K562 (cell line): ENCODE results near the gene ZNF439. TPM values are rescaled to one million over a fixed set of nuclear protein-coding genes. Genes with fewer than 3 reads are reported as not detected.

Experiments used
- ASH1L ChIP-seq: fragments of 450-650 bp; IDR thresholded peaks from 2 replicates; pipeline ENCODE4 v1.6.1; 2018; ENCODE audit warnings: borderline replicate concordance, mild to moderate bottlenecking, low read depth; ENCODE audit not compliant: partially characterized antibody
- CBX3 ChIP-seq, 2 experiments: IDR thresholded peaks; 1 replicate in 1 of 2; 2 replicates in 1 of 2; pipeline ENCODE4 v1.6.1; 2012; ENCODE audit warnings: inconsistent platforms in 2 of 2, low read length in 2 of 2, borderline replicate concordance in 1 of 2, control low read depth in 1 of 2
- CBX5 ChIP-seq: IDR thresholded peaks from 2 replicates; pipeline ENCODE4 v1.6.1; 2014; ENCODE audit warnings: low read depth, borderline replicate concordance
- GABPB1 ChIP-seq: sonication (generic); formaldehyde crosslinking; IDR thresholded peaks from 2 replicates; pipeline ENCODE4 v1.8.0; 2022; ENCODE audit warnings: mild to moderate bottlenecking, missing genetic modification reagents
- HDAC6 ChIP-seq: IDR thresholded peaks from 2 replicates; pipeline ENCODE4 v1.6.1; 2012; ENCODE audit warnings: low read depth, mild to moderate bottlenecking, control low read depth, inconsistent platforms, low read length, moderate library complexity
- KAT8 ChIP-seq: fragments of 450-650 bp; IDR thresholded peaks from 2 replicates; pipeline ENCODE4 v1.6.1; 2016; ENCODE audit warnings: low read depth, mild to moderate bottlenecking
- MAX ChIP-seq: sonication (generic); formaldehyde crosslinking; IDR thresholded peaks from 2 replicates; pipeline ENCODE4 v1.9.0; 2022; ENCODE audit warnings: mild to moderate bottlenecking, missing genetic modification reagents
- POLR3A ChIP-seq: IDR thresholded peaks from 2 replicates; pipeline ENCODE4 v1.6.1; 2011; ENCODE audit warnings: borderline replicate concordance, mild to moderate bottlenecking, moderate library complexity; ENCODE audit not compliant: insufficient read length, insufficient read depth; ENCODE audit errors: extremely low read depth
- PYGO2 ChIP-seq: fragments of 450-650 bp; IDR thresholded peaks from 2 replicates; pipeline ENCODE4 v1.6.1; 2016; ENCODE audit warnings: mild to moderate bottlenecking, missing genetic modification characterization, moderate library complexity, missing compliant biosample characterization
- REST ChIP-seq, 2 experiments: fragments of 450-650 bp; formaldehyde crosslinking in 1 of 2; IDR thresholded peaks; 2 replicates each; pipeline versions ENCODE4 v1.4.0 to v1.6.1; 2014 to 2020; ENCODE audit warnings: mild to moderate bottlenecking in 2 of 2, borderline replicate concordance in 1 of 2, low read depth in 1 of 2
- TAF9B ChIP-seq: fragments of 450-650 bp; IDR thresholded peaks from 2 replicates; pipeline ENCODE4 v1.6.1; 2018; ENCODE audit warnings: mild to moderate bottlenecking; ENCODE audit not compliant: partially characterized antibody
- ZNF133 ChIP-seq: fragments of 250-450 bp; sonication (Bioruptor Pico); IDR thresholded peaks from 2 replicates; pipeline ENCODE4 v1.4.0; 2020; ENCODE audit warnings: mild to moderate bottlenecking
- ZNF24 ChIP-seq: fragments of 450-650 bp; IDR thresholded peaks from 2 replicates; pipeline ENCODE4 v1.6.1; 2016
- polyA plus RNA-seq, 8 experiments: library from polyadenylated mRNA; depleted of rRNA in 4 of 8; stranded (reverse) in 5 of 8; unstranded in 3 of 8; fragments of >200 nt; fragmentation: Nextera tagmentation in 2 of 8; fragmentation: Illumina TruSeq in 1 of 8; extraction: Ambion mirVana in 2 of 8; extraction: Trizol in 1 of 8; gene quantifications; 2 replicates each; pipeline versions ENCODE4 v1.2.1 to v1.2.3, GENCODE V29; 2011 to 2014; ENCODE audit warnings: inconsistent platforms in 1 of 8, missing spikeins in 1 of 8
- total RNA-seq, 7 experiments: library from RNA; depleted of rRNA in 6 of 7; stranded (reverse); fragments of >200 nt in 6 of 7; fragmentation: Illumina TruSeq in 2 of 7; extraction: Trizol in 2 of 7; gene quantifications; 2 replicates each; pipeline versions ENCODE4 v1.2.1 to v1.2.3, GENCODE V29; 2011 to 2021; ENCODE audit warnings: low replicate concordance in 1 of 7
- TF ChIP-seq, protein P1 (sequence below), 3 experiments: IDR thresholded peaks in 2 of 3; conservative IDR thresholded peaks in 1 of 3; 2 replicates each; pipeline ENCODE4 v1.5.1; 2011 to 2012; ENCODE audit warnings: low read length in 3 of 3, mild to moderate bottlenecking in 3 of 3, control low read depth in 2 of 3, improper control_type of control experiment in 1 of 3, inconsistent platforms in 1 of 3, low read depth in 1 of 3, mixed read lengths in 1 of 3, moderate library complexity in 1 of 3; ENCODE audit not compliant: insufficient read depth in 2 of 3
- TF ChIP-seq, protein P2 (sequence below): sonication (generic); formaldehyde crosslinking; IDR thresholded peaks from 2 replicates; pipeline ENCODE4 v1.8.0; 2022; ENCODE audit warnings: mild to moderate bottlenecking, missing genetic modification reagents

ZNF439 gene
- total and polyA plus RNA-seq, 9 of the 15 experiments (the other 6 are each of a cell fraction or from before 2014, with no cell fraction given), result 0.04 to 0.18 (median 0.10) TPM; not detected in 3

DNA sequence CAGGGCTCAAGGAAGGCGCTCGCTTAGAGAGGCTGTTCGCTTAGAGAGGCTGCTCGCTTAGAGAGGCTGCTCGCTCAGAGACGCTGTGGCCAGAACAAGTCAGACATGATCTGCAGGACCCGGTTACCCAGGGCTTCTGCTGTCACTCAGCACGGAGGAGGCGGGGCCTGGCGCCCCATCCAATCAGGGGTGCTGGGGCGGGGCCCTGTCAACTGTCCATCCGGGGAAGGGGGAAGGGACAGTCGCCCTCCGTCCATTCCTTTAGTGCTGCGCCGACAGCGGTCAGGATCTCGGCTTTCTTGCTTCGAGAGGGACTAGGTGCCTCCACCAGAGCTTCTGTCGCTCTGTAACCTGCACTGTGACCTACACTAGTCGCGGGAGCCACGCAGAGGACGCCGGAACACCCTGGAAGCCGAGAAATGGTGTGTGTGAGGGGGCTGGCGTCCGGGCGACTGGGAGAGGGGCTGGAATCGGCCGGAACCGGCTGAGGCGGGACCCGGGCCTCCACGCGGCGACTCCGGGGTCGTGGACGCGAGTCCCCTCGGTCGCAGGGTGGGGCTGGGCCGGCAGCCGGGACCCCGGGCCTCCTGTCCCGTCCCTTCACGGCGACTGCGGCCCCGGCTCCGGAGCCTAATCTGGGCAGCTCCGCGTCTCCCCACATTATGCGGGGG, 34.4 kb upstream of the ZNF439 start, which contains the start of gene ZNF440 (continued):
- TF ChIP-seq CBX3 (IDR thresholded peaks at IDR 0.05; ENCODE audit: borderline replicate concordance in 1 of 2, low read length in 2 of 2) (no peak), TAF9B (peak; percentile 87), GABPB1 (peak; percentile 39), CBX5 (no peak), ASH1L (no peak), MAX (CRISPR knock-in tag) (peak; percentile 55), ZNF24 (peak; percentile 43; the same call in 1 of the 2 replicates), KAT8 (no peak), HDAC6 (no peak), REST (IDR thresholded peaks at IDR 0.05; ENCODE audit: borderline replicate concordance) (peak; percentile 56), REST (CRISPR knock-in tag; IDR thresholded peaks at IDR 0.05; ENCODE audit: low read depth) (0 out of 2 replicates have a peak, but pooled peaks have one; percentile 54), POLR3A (no peak), PYGO2 (tag) (no peak), ZNF133 (CRISPR knock-in tag) (0 out of 2 replicates have a peak, but pooled peaks have one; percentile 15)
- TF ChIP-seq, protein P1, sequence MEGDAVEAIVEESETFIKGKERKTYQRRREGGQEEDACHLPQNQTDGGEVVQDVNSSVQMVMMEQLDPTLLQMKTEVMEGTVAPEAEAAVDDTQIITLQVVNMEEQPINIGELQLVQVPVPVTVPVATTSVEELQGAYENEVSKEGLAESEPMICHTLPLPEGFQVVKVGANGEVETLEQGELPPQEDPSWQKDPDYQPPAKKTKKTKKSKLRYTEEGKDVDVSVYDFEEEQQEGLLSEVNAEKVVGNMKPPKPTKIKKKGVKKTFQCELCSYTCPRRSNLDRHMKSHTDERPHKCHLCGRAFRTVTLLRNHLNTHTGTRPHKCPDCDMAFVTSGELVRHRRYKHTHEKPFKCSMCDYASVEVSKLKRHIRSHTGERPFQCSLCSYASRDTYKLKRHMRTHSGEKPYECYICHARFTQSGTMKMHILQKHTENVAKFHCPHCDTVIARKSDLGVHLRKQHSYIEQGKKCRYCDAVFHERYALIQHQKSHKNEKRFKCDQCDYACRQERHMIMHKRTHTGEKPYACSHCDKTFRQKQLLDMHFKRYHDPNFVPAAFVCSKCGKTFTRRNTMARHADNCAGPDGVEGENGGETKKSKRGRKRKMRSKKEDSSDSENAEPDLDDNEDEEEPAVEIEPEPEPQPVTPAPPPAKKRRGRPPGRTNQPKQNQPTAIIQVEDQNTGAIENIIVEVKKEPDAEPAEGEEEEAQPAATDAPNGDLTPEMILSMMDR (IDR thresholded peaks at IDR 0.05 in 2 of 3, conservative IDR thresholded peaks at IDR 0.05 in 1 of 3; ENCODE audit: insufficient read depth in 2 of 3, low read depth in 1 of 3, low read length in 3 of 3), result 0 out of 6 replicates have a peak, but pooled peaks of 1 of the 3 experiments have one; percentile 8
- TF ChIP-seq, protein P2, sequence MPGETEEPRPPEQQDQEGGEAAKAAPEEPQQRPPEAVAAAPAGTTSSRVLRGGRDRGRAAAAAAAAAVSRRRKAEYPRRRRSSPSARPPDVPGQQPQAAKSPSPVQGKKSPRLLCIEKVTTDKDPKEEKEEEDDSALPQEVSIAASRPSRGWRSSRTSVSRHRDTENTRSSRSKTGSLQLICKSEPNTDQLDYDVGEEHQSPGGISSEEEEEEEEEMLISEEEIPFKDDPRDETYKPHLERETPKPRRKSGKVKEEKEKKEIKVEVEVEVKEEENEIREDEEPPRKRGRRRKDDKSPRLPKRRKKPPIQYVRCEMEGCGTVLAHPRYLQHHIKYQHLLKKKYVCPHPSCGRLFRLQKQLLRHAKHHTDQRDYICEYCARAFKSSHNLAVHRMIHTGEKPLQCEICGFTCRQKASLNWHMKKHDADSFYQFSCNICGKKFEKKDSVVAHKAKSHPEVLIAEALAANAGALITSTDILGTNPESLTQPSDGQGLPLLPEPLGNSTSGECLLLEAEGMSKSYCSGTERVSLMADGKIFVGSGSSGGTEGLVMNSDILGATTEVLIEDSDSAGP (CRISPR knock-in tag), result 0 out of 2 replicates have a peak, but pooled peaks have one; percentile 17
